ENCODE data around the gene EFCAB6. TPM values are rescaled to one million over a fixed set of nuclear protein-coding genes. Genes with fewer than 3 reads are reported as not detected.

EFCAB6 gene, protein sequence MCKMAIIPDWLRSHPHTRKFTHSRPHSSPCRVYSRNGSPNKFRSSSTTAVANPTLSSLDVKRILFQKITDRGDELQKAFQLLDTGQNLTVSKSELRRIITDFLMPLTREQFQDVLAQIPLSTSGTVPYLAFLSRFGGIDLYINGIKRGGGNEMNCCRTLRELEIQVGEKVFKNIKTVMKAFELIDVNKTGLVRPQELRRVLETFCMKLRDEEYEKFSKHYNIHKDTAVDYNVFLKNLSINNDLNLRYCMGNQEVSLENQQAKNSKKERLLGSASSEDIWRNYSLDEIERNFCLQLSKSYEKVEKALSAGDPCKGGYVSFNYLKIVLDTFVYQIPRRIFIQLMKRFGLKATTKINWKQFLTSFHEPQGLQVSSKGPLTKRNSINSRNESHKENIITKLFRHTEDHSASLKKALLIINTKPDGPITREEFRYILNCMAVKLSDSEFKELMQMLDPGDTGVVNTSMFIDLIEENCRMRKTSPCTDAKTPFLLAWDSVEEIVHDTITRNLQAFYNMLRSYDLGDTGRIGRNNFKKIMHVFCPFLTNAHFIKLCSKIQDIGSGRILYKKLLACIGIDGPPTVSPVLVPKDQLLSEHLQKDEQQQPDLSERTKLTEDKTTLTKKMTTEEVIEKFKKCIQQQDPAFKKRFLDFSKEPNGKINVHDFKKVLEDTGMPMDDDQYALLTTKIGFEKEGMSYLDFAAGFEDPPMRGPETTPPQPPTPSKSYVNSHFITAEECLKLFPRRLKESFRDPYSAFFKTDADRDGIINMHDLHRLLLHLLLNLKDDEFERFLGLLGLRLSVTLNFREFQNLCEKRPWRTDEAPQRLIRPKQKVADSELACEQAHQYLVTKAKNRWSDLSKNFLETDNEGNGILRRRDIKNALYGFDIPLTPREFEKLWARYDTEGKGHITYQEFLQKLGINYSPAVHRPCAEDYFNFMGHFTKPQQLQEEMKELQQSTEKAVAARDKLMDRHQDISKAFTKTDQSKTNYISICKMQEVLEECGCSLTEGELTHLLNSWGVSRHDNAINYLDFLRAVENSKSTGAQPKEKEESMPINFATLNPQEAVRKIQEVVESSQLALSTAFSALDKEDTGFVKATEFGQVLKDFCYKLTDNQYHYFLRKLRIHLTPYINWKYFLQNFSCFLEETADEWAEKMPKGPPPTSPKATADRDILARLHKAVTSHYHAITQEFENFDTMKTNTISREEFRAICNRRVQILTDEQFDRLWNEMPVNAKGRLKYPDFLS (N-terminal part only)
- total RNA-seq (10 to 100 TPM in 1 of 5 donors, 1 to 10 TPM in 3, under 1 TPM in 1; 0.29 to 10.5 (median 6.2) TPM), polyA plus RNA-seq (1 to 10 TPM in 2 of 3 donors, under 1 TPM in 1; 0.68 to 2.3 (median 1.7) TPM)
- long read RNA-seq, donor 1 = 0 reads
- long read RNA-seq, donor 2 = 0 reads
- long read RNA-seq, donor 3 = 0 reads
- long read RNA-seq, donor 4 = 0 reads
- long read RNA-seq, donor 5, partial matches to known transcripts = 90 of 90 reads
- long read RNA-seq, donor 5, other reads (novel, unspliced or antisense) = 0 of 90 reads
- long read RNA-seq, donor 6 = 0 reads
- long read RNA-seq, donor 7 = 0 reads
- long read RNA-seq, donor 8 = 0 reads
- long read RNA-seq, donor 9 = 0 reads
- long read RNA-seq, donor 10 = 0 reads

DNA sequence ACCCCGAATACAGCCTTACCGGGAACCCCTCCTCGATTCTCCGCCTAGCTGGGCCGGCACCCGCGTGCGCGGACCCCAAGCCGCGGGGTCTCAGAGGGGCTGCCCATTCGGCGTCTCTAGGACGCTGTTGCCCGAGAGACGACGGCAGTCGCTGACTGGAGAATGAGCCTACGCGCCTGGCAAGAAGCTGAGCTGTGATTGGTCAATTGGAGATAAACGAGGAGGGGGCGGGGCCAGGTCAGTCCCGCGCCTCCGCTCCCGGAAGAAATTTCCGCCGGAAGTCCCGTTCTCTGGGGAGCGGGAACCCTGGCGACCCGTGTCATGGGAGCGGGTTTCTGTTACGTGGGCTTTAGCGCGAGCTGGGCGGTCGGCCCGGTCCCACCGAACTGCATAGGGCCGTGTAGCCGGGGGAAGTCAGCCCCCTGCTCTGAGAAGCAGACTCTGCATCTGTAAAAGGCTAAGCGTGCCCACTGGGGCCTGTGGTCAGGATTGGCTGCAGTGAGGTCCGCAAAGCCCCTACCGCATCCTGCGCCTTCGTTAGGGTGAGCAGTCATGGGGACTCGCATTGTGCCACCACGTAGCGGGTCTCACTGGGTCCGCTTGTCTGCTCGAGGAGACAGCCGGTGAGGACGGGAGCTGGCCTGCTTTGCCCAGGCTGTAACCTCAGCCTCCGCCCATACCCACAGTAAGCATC, at the start of gene EFCAB6:
EFCAB6 (minus strand) TSS at position 157 of the 694 bp plus-strand sequence. CDS start 29,987 bp downstream, outside the sequence.
- Histone ChIP-seq H3K9me3 (no peaks in the 10 kb centered on the region), H3K4me1 (peaks cover 12 to 21% (median 16%) of the 10 kb centered on the region in 4 donors), H3K27ac (peak within 1 kb of the TSS; percentile 72 to 90 (median 79)), H3K27me3 (no peaks in the 10 kb centered on the region), H3K36me3 (no peaks in the 10 kb centered on the region), H3K4me3 (peak within 1 kb of the TSS; percentile 81 to 100 (median 91))
- intact Hi-C loops (cut with DNase I; ENCODE audit: low total_unique reads) = no loop called here
- WGBS, 5 donors = 0 to 2% (median 0%) methylated on average over 33 to 55 of the region's 55 CpGs
- DNase-seq = peak; percentile 96 to 98
- TF ChIP-seq POLR2AphosphoS5 (IDR thresholded peaks at IDR 0.05) (peak; percentile 26 to 90 (median 68)), EP300 (IDR thresholded peaks at IDR 0.05) (no peak)

DNA sequence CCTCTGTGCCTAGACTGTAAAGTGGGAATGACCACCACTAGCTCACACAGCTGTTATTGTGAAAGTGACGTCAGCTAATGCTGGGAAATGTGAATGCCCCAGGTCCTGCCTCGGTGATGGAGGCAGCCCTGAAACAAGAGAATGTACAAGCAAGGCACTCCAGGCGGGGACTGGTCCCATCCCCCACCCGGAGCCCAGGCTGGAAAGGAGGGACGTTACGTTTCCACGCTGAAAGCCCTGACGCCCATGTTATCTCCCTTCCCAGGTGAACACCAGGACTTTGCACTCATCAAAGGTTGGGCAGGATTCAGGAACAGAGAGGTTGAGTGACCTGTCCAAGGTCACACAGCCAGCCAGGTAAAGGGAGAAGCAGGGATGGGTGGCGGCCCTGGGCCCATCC, 49.4 kb upstream of the EFCAB6 start:
- TF ChIP-seq, protein P1, sequence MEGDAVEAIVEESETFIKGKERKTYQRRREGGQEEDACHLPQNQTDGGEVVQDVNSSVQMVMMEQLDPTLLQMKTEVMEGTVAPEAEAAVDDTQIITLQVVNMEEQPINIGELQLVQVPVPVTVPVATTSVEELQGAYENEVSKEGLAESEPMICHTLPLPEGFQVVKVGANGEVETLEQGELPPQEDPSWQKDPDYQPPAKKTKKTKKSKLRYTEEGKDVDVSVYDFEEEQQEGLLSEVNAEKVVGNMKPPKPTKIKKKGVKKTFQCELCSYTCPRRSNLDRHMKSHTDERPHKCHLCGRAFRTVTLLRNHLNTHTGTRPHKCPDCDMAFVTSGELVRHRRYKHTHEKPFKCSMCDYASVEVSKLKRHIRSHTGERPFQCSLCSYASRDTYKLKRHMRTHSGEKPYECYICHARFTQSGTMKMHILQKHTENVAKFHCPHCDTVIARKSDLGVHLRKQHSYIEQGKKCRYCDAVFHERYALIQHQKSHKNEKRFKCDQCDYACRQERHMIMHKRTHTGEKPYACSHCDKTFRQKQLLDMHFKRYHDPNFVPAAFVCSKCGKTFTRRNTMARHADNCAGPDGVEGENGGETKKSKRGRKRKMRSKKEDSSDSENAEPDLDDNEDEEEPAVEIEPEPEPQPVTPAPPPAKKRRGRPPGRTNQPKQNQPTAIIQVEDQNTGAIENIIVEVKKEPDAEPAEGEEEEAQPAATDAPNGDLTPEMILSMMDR (IDR thresholded peaks at IDR 0.05) = no peak
- TF ChIP-seq EP300 (IDR thresholded peaks at IDR 0.05) (no peak), POLR2A (IDR thresholded peaks at IDR 0.05) (no peak), POLR2AphosphoS5 (IDR thresholded peaks at IDR 0.05) (no peak)
- Histone ChIP-seq H3K27me3 (peaks cover 5 to 85% (median 55%) of the 10 kb centered on the region in 3 donors), H3K36me3 (no peaks in the 10 kb centered on the region), H3K27ac (peak overlapping the region in 1 of 5 donors; percentile 46), H3K4me3 (peak overlapping the region; percentile 15 to 31 (median 22)), H3K4me1 (peaks cover 4 to 11% (median 8%) of the 10 kb centered on the region in 4 donors), H3K9me3 (peaks cover 0 to 10% (median 5%) of the 10 kb centered on the region in 4 donors)
- WGBS, 5 donors = 30 to 42% (median 35%) methylated on average over 8 to 9 of the region's 9 CpGs
- peak in 1 of 2 donors; percentile 40 for DNase-seq
- intact Hi-C loops (cut with DNase I; ENCODE audit: low total_unique reads) = no loop called here

DNA sequence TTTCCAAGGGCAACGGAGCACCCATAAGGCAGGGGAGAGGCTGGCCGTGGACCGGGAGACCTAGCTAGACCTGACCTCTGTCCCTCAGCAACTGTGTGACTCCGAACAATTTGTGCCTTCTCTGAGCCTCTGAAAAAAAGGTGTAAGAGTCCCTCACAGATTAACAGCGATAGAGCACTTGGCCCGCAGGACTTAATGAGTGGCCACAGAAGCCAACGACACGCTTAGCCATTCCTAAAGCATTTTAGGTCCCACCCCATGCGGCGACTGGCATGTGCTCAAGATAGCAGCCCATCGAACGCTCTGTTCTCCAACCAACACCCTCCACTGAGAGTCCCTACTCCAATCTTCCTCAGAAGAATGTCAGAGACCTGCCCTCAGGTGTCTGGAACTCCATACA, 48.7 kb upstream of the EFCAB6 start:
- TF ChIP-seq EP300 (IDR thresholded peaks at IDR 0.05) = no peak
- TF ChIP-seq, protein P1 (IDR thresholded peaks at IDR 0.05) = no peak
- no peak for TF ChIP-seq POLR2A (IDR thresholded peaks at IDR 0.05)
- TF ChIP-seq POLR2AphosphoS5 (IDR thresholded peaks at IDR 0.05) = no peak
- no peak for DNase-seq
- intact Hi-C loops (cut with DNase I; ENCODE audit: low total_unique reads) = no loop called here
- H3K4me1 ChIP-seq = peaks cover 4 to 11% (median 8%) of the 10 kb centered on the region in 4 donors
- WGBS, 5 donors = 76 to 87% (median 81%) methylated on average over 4 to 12 of the region's 12 CpGs
- no peak overlapping the region for H3K4me3 ChIP-seq
- peaks cover 5 to 79% (median 55%) of the 10 kb centered on the region in 3 donors for H3K27me3 ChIP-seq
- no peak overlapping the region for H3K27ac ChIP-seq
- no peaks in the 10 kb centered on the region for H3K36me3 ChIP-seq
- H3K9me3 ChIP-seq = peaks cover 0 to 14% (median 9%) of the 10 kb centered on the region in 4 donors

DNA sequence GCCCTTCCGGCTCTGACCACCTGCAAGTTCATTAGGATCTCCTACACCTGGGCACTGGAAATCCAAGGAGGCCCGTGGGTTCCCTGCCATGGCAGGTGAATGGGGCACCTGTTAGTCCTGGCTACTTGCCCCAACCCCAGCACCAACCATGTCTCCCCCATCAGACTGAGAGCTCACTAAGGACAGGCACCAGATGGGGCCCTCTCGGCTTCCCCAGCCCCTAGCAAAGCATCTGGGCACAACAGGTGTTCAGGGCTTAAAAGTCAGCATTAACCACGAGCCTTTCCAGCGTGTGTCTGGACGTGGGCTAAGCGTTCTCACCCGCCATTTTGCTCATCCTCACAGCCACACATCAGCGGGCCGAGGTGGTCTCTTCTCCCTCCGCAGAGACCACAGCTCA, 48.0 kb upstream of the EFCAB6 start:
- Histone ChIP-seq H3K4me1 (peaks cover 4 to 11% (median 8%) of the 10 kb centered on the region in 4 donors), H3K27me3 (peaks cover 5 to 76% (median 49%) of the 10 kb centered on the region in 3 donors), H3K4me3 (no peak overlapping the region), H3K36me3 (no peaks in the 10 kb centered on the region), H3K9me3 (peaks cover 0 to 14% (median 9%) of the 10 kb centered on the region in 4 donors), H3K27ac (no peak overlapping the region)
- DNase-seq = no peak
- TF ChIP-seq EP300 (IDR thresholded peaks at IDR 0.05) (no peak), POLR2AphosphoS5 (IDR thresholded peaks at IDR 0.05) (no peak), POLR2A (IDR thresholded peaks at IDR 0.05) (no peak)
- TF ChIP-seq, protein P1 (IDR thresholded peaks at IDR 0.05) = no peak
- 76 to 88% (median 84%) methylated on average over 11 of the region's 11 CpGs for WGBS, 5 donors
- intact Hi-C loops (cut with DNase I; ENCODE audit: low total_unique reads) = no loop called here
